Effector memory CD4-positive, alpha-beta T cell (primary cell): ENCODE data around the gene NAV2.

Experiments
- DNase-seq, 3 donors: peaks; one replicate each; pipeline ENCODE4 v3.0.0-alpha.2; 2020
- H3K27ac ChIP-seq: 2 replicates; pipeline ENCODE4 v1.7.0; 2013; ENCODE audit warnings: mild to moderate bottlenecking, low read length, moderate library complexity; ENCODE audit not compliant: insufficient read depth, poor library complexity, severe bottlenecking
- H3K27me3 ChIP-seq: replicated peaks from 2 replicates; pipeline ENCODE4 v1.7.0; 2013; ENCODE audit warnings: mild to moderate bottlenecking, low read length; ENCODE audit not compliant: insufficient read depth, control insufficient read depth, poor library complexity, severe bottlenecking
- H3K36me3 ChIP-seq: 2 replicates; pipeline ENCODE4 v1.7.0; 2013; ENCODE audit warnings: mild to moderate bottlenecking, low read length, moderate library complexity; ENCODE audit not compliant: control insufficient read depth, insufficient read depth
- H3K4me1 ChIP-seq: 2 replicates; pipeline ENCODE4 v1.7.0; 2013; ENCODE audit warnings: low read length, mild to moderate bottlenecking; ENCODE audit not compliant: control insufficient read depth, insufficient read depth, poor library complexity, severe bottlenecking
- H3K4me3 ChIP-seq: 2 replicates; pipeline ENCODE4 v1.7.0; 2013; ENCODE audit warnings: low read length, low read depth, mild to moderate bottlenecking; ENCODE audit not compliant: insufficient read depth, poor library complexity, severe bottlenecking
- H3K9me3 ChIP-seq: 2 replicates; pipeline ENCODE4 v1.7.0; 2013; ENCODE audit warnings: mild to moderate bottlenecking, low read length, moderate library complexity; ENCODE audit not compliant: control insufficient read depth

NAV2 gene

GRCh38 chr11:19949606-19950005 is 237.0 kb downstream of the NAV2 start:
- no peak overlapping the region for H3K4me3 ChIP-seq
- no peak overlapping the region for H3K27ac ChIP-seq
- H3K27me3 ChIP-seq = no peaks in the 10 kb centered on the region
- no peaks in the 10 kb centered on the region for H3K9me3 ChIP-seq
- no peaks in the 10 kb centered on the region for H3K4me1 ChIP-seq
- DNase-seq = no peak
- H3K36me3 ChIP-seq = no peaks in the 10 kb centered on the region

GRCh38 chr11:19951558-19952115 is 239.0 kb downstream of the NAV2 start:
- Histone ChIP-seq H3K27me3 (no peaks in the 10 kb centered on the region), H3K36me3 (no peaks in the 10 kb centered on the region), H3K27ac (no peak overlapping the region), H3K9me3 (no peaks in the 10 kb centered on the region), H3K4me1 (no peaks in the 10 kb centered on the region), H3K4me3 (no peak overlapping the region)
- DNase-seq = no peak

- no peaks in the 10 kb centered on the region for H3K9me3 ChIP-seq
- no peaks in the 10 kb centered on the region for H3K36me3 ChIP-seq
- no peaks in the 10 kb centered on the region for H3K27me3 ChIP-seq
- no peak overlapping the region for H3K4me3 ChIP-seq
- H3K27ac ChIP-seq = no peak overlapping the region
- no peak for DNase-seq
- no peaks in the 10 kb centered on the region for H3K4me1 ChIP-seq
Measured at GRCh38 chr11:19952116-19952605, 239.5 kb downstream of the NAV2 start.

GRCh38 chr11:19952911-19953310 is 240.3 kb downstream of the NAV2 start:
- DNase-seq = no peak
- no peaks in the 10 kb centered on the region for H3K36me3 ChIP-seq
- no peaks in the 10 kb centered on the region for H3K4me1 ChIP-seq
- H3K27me3 ChIP-seq = no peaks in the 10 kb centered on the region
- no peak overlapping the region for H3K27ac ChIP-seq
- H3K4me3 ChIP-seq = no peak overlapping the region
- H3K9me3 ChIP-seq = no peaks in the 10 kb centered on the region

- Histone ChIP-seq H3K4me1 (no peaks in the 10 kb centered on the region), H3K36me3 (no peaks in the 10 kb centered on the region), H3K27me3 (no peaks in the 10 kb centered on the region), H3K9me3 (no peaks in the 10 kb centered on the region), H3K4me3 (no peak overlapping the region), H3K27ac (no peak overlapping the region)
- no peak for DNase-seq
Measured at GRCh38 chr11:19953336-19953735, 240.7 kb downstream of the NAV2 start.

GRCh38 chr11:19953909-19954308 is 241.3 kb downstream of the NAV2 start:
- DNase-seq = no peak
- H3K27ac ChIP-seq = no peak overlapping the region

GRCh38 chr11:19954899-19955298 is 242.3 kb downstream of the NAV2 start:
- H3K27me3 ChIP-seq = no peaks in the 10 kb centered on the region
- no peak overlapping the region for H3K27ac ChIP-seq
- no peaks in the 10 kb centered on the region for H3K9me3 ChIP-seq
- no peak for DNase-seq
- H3K4me3 ChIP-seq = no peak overlapping the region
- no peaks in the 10 kb centered on the region for H3K4me1 ChIP-seq
- no peaks in the 10 kb centered on the region for H3K36me3 ChIP-seq

More at GRCh38 chr11:19953909-19954308, 241.3 kb downstream of the NAV2 start:
- no peaks in the 10 kb centered on the region for H3K9me3 ChIP-seq
- no peaks in the 10 kb centered on the region for H3K27me3 ChIP-seq
- no peaks in the 10 kb centered on the region for H3K36me3 ChIP-seq
- no peaks in the 10 kb centered on the region for H3K4me1 ChIP-seq
- H3K4me3 ChIP-seq = no peak overlapping the region

GRCh38 chr11:19955660-19956059 is 243.0 kb downstream of the NAV2 start:
- Histone ChIP-seq H3K36me3 (no peaks in the 10 kb centered on the region), H3K4me1 (no peaks in the 10 kb centered on the region)

GRCh38 chr11:19956228-19956627 is 243.6 kb downstream of the NAV2 start:
- Histone ChIP-seq H3K9me3 (no peaks in the 10 kb centered on the region), H3K27ac (no peak overlapping the region), H3K4me3 (no peak overlapping the region), H3K4me1 (no peaks in the 10 kb centered on the region), H3K27me3 (no peaks in the 10 kb centered on the region), H3K36me3 (no peaks in the 10 kb centered on the region)
- no peak for DNase-seq

More at GRCh38 chr11:19955660-19956059, 243.0 kb downstream of the NAV2 start:
- Histone ChIP-seq H3K4me3 (no peak overlapping the region), H3K27me3 (no peaks in the 10 kb centered on the region), H3K27ac (no peak overlapping the region), H3K9me3 (no peaks in the 10 kb centered on the region)
- no peak for DNase-seq

GRCh38 chr11:19957294-19957943 is 244.8 kb downstream of the NAV2 start:
- H3K27ac ChIP-seq = no peak overlapping the region
- no peak for DNase-seq
- no peaks in the 10 kb centered on the region for H3K9me3 ChIP-seq
- H3K4me1 ChIP-seq = no peaks in the 10 kb centered on the region
- no peaks in the 10 kb centered on the region for H3K27me3 ChIP-seq
- H3K36me3 ChIP-seq = no peaks in the 10 kb centered on the region
- no peak overlapping the region for H3K4me3 ChIP-seq
